AG04450 (cell line): ENCODE results near the gene COL23A1. TPM values are rescaled to one million over a fixed set of nuclear protein-coding genes. Genes with fewer than 3 reads are reported as not detected.
A peak's percentile ranks its signal among the peaks of the same experiment; 100 is the strongest.

Experiments
- CTCF ChIA-PET: fragments of 300-600, 350-600 bp; formaldehyde crosslinking; extraction: SDS; loops from one replicate; lab custom pipeline; 2022; ENCODE audit warnings: antibody characterized with exemption, inconsistent platforms; lab: Charles Lee
- POLR2A ChIA-PET: fragments of 350-600 bp; formaldehyde crosslinking; extraction: SDS; loops from one replicate; lab custom pipeline; 2021; ENCODE audit warnings: antibody characterized with exemption, inconsistent platforms; lab: Yijun Ruan, JAX
- DNase-seq: peaks from one replicate; pipeline ENCODE4 v3.0.0-alpha.2; 2011; ENCODE audit warnings: low read depth, low spot score
- H3K27ac ChIP-seq: one replicate; pipeline ENCODE4 v1.5.1; 2012; ENCODE audit warnings: low read depth, low read length, control low read depth
- H3K27me3 ChIP-seq: one replicate; pipeline ENCODE4 v1.6.0; 2012; ENCODE audit warnings: low read length; ENCODE audit not compliant: control insufficient read depth, insufficient read depth
- H3K4me3 ChIP-seq: 2 replicates; pipeline ENCODE4 v1.5.1; 2011; ENCODE audit warnings: mild to moderate bottlenecking, low read depth, low read length, control low read depth
- H3K9me3 ChIP-seq: 2 replicates; pipeline ENCODE4 v1.5.1; 2012; ENCODE audit warnings: low read length; ENCODE audit not compliant: control insufficient read depth, insufficient read depth
- CTCF ChIP-seq: IDR thresholded peaks from 2 replicates; pipeline ENCODE4 v1.5.1; 2011; ENCODE audit warnings: low read depth, low read length, control low read depth, inconsistent platforms
- polyA plus RNA-seq: library from polyadenylated mRNA; depleted of rRNA; stranded (reverse); fragments of >200 nt; gene quantifications from 2 replicates; pipeline ENCODE4 v1.2.3, GENCODE V29; 2011

COL23A1 gene
- polyA plus RNA-seq, 1 experiment, result not detected

- Histone ChIP-seq H3K4me3 (no peak overlapping the region), H3K27ac (no peak overlapping the region), H3K27me3 (no peaks in the 10 kb centered on the region), H3K9me3 (peaks cover 3% of the 10 kb centered on the region; the same call in 1 of the 2 replicates)
- ChIA-PET POLR2A (no interaction called here), CTCF (no interaction called here)
- DNase-seq, result no peak
- no peak for TF ChIP-seq CTCF
These were observed 40.3 kb upstream of the COL23A1 start for GRCh38 chr5:178630475-178630930.

GRCh38 chr5:178627259-178627598, 37.0 kb upstream of the COL23A1 start:
- no peak for TF ChIP-seq CTCF

GRCh38 chr5:178626484-178627258, 36.5 kb upstream of the COL23A1 start, which contains the start of gene CLK4:
Gene CLK4 (minus strand): TSS chr5:178627050. CDS start chr5:178623416, 3,634 bp downstream.
- H3K27me3 ChIP-seq, result no peaks in the 10 kb centered on the region
- POLR2A ChIA-PET, result interaction anchor here (0.9 kb wide), 1 partner anchor 26 kb away, joined by 4 read pairs; no protein-coding TSS in a partner anchor
- peak within 1 kb of the TSS; percentile 95 for H3K4me3 ChIP-seq
- H3K9me3 ChIP-seq, result peaks cover 3% of the 10 kb centered on the region; the same call in 1 of the 2 replicates
- no peak for TF ChIP-seq CTCF
- peak within 1 kb of the TSS; percentile 82 for H3K27ac ChIP-seq
- peak; percentile 87 for DNase-seq
- CTCF ChIA-PET, result no interaction called here

More at GRCh38 chr5:178627259-178627598, 37.0 kb upstream of the COL23A1 start:
- peak overlapping the region; percentile 95 for H3K4me3 ChIP-seq
- POLR2A ChIA-PET, result no interaction called here
- no peak overlapping the region for H3K27ac ChIP-seq
- no peak for DNase-seq
- H3K9me3 ChIP-seq, result peaks cover 3% of the 10 kb centered on the region; the same call in 1 of the 2 replicates
- H3K27me3 ChIP-seq, result no peaks in the 10 kb centered on the region
- CTCF ChIA-PET, result interaction anchor here (0.5 to 0.7 kb wide), 2 partner anchors 104 to 253 kb away, joined by 3 to 4 read pairs; no protein-coding TSS in a partner anchor

- Histone ChIP-seq H3K9me3 (peaks cover 3% of the 10 kb centered on the region; the same call in 1 of the 2 replicates), H3K4me3 (peak overlapping the region; percentile 95), H3K27ac (peak overlapping the region; percentile 82), H3K27me3 (no peaks in the 10 kb centered on the region)
- DNase-seq, result no peak
- ChIA-PET POLR2A (interaction anchor here (0.6 to 0.9 kb wide), 2 partner anchors 19 to 25 kb away, joined by 3 to 4 read pairs; no protein-coding TSS in a partner anchor), CTCF (no interaction called here)
- TF ChIP-seq CTCF, result no peak
These were observed 35.7 kb upstream of the COL23A1 start for GRCh38 chr5:178625679-178626483.
